HEK293T (cell line): Measurements from ENCODE around the gene CSGALNACT2.

Experiments used
- BHLHE40 ChIP-seq: fragments of 450-650 bp; IDR thresholded peaks from 2 replicates; pipeline ENCODE4 v1.6.1; 2016; ENCODE audit warnings: mild to moderate bottlenecking, moderate library complexity, borderline replicate concordance
- FOXK2 ChIP-seq: fragments of 450-650 bp; IDR thresholded peaks from 2 replicates; pipeline ENCODE4 v1.6.1; 2016; ENCODE audit warnings: mild to moderate bottlenecking
- HDGF ChIP-seq: fragments of 450-650 bp; IDR thresholded peaks from 2 replicates; pipeline ENCODE4 v1.6.1; 2017; ENCODE audit warnings: antibody characterized with exemption, borderline replicate concordance
- NFRKB ChIP-seq: fragments of 450-650 bp; IDR thresholded peaks from 2 replicates; pipeline ENCODE4 v1.6.1; 2016; ENCODE audit warnings: mild to moderate bottlenecking, moderate library complexity
- SP1 ChIP-seq: fragments of 450-650 bp; IDR thresholded peaks from 2 replicates; pipeline ENCODE4 v1.6.1; 2017
- TARDBP ChIP-seq: fragments of 450-650 bp; IDR thresholded peaks from 2 replicates; pipeline ENCODE4 v1.6.1; 2016
- ZNF384 ChIP-seq: fragments of 450-650 bp; IDR thresholded peaks from 2 replicates; pipeline ENCODE4 v1.6.1; 2016

GRCh38 chr10:43224321-43224720 is 86.1 kb downstream of the CSGALNACT2 start:
- TF ChIP-seq SP1 (no peak), FOXK2 (no peak), TARDBP (no peak), ZNF384 (no peak), BHLHE40 (no peak), NFRKB (no peak), HDGF (no peak)
